UCSD-AML1 (cell line): ENCODE measurements around the gene PLCH1.
A peak's percentile ranks its signal among the peaks of the same experiment; 100 is the strongest.
"Not testable (repeated sequence)": the region's sequence is repeated elsewhere in the genome, so short reads cannot be mapped to it uniquely, and the experiment has no call there.

Experiments
- DNase-seq: peaks from one replicate; lab custom pipeline; 2025; ENCODE audit not compliant: unreplicated experiment; lab: John Stamatoyannopoulos, UW

PLCH1 gene

DNA sequence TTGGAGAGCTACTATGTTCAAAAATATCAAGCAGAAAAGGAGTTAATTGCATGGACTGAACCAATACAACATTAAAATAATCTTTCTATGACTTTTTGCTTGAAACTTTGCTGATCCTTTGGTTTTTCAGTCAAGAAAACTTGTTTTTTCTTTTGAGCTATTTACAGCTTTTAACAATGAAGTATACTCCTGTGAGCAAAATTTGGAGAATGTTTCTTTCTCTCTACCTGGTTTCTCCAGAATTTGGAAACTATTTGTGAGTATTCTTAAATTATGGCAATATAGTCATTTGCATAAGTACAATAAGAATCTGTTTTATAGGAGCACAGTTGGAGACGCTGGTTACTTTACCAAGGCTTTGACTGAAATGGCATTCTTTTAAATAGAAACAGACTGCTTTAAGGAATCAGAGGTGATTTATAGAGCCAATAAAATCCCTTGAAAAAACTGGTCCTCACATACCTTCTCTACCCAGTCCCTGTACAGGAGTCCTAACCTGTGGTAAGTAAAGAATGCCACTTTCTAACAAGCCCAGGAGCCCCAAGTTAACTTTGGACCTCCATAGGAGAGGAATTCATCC, 127.4 kb downstream of the PLCH1 start:
- no peak for DNase-seq

DNA sequence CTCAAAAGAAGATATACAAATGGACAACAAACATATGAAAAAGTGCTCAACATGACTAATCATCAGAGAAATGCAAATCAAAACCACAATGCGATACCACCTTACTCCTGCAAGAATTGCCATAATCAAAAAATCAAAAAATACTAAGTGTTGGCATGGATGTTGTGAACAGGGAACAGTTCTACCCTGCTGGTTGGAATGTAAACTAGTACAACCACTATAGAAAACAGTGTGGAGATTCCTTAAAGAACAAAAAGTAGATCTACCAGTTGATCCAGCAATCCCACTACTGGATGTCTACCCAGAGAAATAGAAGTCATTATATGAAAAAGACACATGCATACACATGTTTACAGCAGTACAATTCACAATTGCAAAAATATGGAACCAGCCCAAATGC, 129.7 kb downstream of the PLCH1 start:
- not testable (repeated sequence) for DNase-seq

DNA sequence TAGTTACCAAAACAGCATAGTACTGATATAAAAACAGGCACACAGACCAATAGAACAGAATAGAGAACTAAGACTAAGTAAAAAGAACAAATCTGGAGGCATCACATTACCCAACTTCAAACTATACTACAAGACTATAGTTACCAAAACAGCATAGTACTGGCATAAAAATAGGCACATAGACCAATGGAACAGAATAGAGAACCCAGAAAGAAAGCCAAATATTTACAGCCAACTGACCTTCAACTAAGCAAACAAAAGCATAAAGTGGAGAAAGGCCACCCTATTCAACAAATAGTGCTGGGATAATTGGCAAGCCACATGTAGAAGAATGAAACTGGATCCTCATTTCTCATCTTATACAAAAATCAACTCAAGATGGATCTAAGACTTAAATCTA, 130.5 kb downstream of the PLCH1 start:
- DNase-seq = not testable (repeated sequence)

DNA sequence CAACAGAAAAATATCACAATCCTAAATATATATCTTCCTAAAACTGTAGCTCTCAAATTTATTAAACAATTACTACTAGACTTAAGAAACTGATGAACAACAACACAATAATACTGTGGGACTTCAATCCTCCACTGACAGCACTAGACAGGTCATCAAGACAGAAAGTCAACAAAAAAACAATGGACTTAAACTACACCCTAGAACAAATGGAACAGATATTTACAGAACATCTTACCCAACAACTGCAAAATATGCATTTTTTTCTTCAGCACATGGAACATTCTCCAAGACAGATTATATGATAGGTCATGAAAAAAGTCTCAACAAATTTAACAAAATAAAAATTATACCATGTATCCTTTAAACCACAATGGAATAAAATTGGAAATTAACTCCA, 133.4 kb downstream of the PLCH1 start:
- DNase-seq = no peak

DNA sequence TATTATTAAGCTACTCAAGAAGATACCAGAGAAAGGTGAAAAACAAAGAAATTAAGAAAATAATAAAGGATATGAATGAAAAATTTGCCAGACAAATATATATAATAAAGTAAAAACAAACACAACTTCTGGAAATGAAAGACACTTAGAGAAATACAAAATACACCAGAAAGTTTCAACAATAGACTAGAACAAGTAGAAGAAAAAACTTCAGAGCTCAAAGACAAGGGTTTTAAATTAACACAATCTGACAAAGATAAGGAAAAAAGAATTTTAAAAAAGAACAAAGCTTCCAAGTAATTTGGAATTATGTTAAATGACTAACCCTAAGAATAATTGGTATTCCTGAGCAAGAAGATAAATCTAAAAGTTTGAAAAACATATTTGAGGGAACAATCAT, 135.3 kb downstream of the PLCH1 start:
- no peak for DNase-seq

DNA sequence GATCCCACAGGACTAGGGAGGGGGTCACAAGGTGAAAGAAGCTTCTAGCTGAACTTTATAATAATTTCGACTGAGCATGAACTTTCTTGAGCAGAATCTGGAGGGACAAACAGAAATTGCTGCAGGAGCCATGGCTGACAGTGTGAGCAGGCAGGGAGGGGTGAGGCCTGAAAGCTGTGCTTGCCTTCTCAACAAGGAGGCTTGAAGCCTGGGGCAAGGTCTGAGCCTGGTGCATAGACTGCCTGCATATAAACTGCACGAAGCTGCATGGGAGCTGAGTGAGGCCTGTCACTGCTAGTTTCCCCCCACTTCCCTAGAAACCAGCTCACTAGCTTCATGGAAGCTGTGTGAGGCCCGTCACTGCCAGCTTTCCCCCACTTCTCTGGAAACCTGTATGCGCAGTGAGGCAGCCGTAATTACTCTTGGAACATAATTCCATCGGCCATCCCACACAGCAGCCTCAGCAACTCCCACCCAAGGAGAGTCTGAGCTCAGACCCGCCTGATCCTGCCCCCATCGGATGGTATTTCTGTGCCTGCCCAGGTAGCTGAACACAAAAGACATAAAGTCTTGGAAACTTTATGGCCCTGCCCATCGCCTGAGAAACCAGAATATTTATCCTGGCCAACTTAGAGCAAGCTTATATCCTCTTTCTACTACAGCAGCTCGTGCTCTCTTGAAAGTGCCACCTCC, 136.5 kb downstream of the PLCH1 start:
- no peak for DNase-seq

DNA sequence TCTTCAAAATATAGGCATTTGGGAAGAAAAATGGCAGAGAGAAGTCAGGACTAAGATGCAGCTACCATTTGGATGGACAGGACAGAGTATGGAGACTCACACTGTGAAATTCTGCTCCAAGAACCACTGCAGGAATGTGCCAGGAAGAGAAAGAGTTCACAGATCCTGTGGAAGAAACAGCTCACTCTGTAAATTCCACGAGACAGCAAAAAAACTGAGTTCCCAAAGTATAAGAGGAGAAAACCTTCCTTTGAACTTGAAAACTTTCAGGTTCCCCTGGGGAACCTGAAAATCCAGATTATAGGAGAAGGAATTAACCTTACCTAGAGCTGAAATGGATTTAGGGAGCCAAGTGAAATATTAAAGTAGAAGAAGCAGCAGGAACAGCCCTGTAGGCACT, 137.1 kb downstream of the PLCH1 start:
- no peak for DNase-seq

DNA sequence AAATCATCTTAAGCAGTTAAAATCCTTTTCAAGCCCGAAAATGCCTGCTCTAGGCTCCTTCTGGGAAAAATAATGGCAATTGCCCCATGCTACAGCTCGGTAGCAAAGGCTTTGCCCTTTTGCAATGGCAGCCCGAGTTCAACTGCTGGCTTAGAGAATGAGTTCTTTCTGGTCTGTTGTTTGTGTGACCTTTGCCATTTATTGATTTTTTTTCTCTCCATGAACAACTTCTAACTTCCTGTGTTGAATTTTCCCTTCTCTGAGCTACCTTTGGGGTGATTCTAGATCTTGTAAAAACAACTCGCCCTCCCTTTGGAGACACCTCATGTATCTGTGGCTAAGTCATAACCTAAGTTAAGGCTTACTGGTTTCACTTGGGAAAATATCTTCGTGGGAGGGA, 139.3 kb downstream of the PLCH1 start:
- DNase-seq = no peak

DNA sequence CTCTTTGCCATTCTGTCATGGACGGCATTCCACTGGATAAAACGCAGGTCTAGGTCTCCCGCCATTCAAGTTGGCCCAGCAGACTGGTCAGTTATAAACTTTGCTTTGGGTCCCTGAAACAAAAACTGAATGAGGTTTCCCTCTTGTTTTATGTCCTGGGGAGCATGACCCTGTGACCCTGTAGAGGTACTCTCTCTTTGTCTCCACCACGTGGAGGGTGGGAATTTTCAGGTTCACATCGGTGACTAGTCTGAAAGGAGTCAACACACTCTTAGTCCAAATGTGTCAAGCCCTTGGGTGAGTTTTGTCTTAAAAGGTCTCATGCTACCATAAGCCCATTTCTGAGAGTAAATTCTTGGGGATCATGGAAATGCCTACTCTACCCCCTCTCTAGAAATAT, 139.9 kb downstream of the PLCH1 start:
- no peak for DNase-seq

DNA sequence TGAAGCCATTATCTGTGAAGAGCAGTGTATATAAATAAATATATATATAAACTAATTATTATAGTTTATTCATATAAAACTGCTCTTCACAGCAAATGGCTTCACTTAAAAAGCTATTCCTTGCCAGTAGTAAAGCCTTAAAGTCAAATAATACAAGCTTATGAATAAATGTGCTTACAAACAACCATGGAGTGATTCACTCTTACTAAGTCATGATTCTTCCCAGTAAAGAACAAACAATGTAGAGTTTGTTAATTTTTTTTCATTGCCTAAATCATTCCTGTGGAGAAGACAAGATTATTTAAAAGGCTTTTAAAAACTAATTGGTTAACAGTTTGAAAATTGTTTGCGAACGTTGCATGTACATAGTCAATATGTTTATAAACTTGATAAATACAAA, 140.7 kb downstream of the PLCH1 start:
- no peak for DNase-seq

DNA sequence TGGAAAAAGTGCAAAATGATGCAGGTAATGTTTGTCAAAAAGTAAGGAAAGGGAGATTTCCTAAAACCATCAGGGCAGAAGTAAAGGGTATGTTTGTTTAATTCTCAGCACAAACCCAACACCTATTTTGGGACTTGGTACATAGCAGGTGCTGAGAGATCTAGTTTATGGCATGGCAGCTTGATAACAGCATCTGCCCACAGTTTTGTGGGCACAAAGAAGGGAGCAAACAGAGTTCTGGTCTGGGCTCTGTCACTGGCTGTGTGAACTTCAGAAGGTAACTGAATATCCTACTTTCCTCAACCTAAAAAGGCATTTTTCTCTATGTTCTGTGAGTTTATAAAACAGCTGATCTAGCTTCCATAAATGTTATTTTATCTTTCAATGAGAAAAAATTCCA, 141.6 kb downstream of the PLCH1 start:
- no peak for DNase-seq

DNA sequence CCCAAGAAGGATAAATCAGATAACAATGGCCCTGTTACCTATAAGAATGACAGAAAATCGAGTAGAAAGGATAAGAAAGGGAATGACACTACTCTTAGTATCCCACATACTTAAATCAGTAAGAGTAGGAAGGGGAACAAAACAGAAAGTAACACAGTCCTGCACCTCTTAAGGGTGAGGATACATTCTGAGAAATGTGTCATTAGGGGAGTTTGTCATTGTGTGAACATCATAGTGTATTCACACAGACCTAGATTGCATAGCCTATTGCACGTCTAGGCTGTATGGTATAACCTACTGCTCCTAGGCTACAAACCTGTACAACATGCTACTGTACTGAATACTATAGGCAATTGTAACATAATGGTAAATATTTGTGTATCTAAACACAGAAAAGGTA, 142.6 kb downstream of the PLCH1 start:
- no peak for DNase-seq

DNA sequence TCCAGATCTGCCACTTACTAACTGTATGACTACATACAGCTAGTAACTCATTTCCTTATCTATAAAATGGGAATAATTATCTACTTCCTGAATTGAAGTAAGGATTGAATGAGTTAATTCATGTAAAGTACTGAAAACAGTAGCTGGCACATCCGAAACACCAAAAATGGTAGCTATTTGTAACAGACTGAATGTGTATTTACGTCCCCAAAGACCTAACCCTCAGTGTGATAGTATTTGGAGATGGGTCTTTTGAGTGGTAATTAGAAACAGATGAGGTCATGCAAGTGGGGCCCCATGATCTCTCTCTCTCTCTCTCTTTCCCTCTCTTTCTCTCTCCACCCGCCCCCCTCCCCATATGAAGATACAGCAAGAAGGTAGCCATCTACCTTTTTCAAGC, 146.2 kb downstream of the PLCH1 start:
- DNase-seq = no peak

DNA sequence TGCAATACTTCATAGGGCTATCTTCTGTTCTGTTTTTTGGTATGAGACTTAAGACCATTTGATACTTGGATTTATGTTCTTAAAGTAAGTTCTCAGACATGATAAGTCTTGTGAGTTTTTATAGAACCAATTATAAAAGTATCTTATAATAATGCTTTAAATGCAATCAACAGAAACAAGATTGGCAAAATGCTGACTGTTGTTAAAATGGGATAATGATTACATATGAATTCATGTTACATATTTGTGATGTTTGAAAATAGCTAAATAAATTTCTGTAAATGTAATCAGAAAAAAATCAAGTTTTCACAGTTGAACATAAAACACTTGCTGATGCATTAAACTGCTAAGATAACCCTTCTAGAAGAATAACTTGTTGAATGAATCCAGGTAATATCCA, 148.3 kb downstream of the PLCH1 start:
- no peak for DNase-seq

DNA sequence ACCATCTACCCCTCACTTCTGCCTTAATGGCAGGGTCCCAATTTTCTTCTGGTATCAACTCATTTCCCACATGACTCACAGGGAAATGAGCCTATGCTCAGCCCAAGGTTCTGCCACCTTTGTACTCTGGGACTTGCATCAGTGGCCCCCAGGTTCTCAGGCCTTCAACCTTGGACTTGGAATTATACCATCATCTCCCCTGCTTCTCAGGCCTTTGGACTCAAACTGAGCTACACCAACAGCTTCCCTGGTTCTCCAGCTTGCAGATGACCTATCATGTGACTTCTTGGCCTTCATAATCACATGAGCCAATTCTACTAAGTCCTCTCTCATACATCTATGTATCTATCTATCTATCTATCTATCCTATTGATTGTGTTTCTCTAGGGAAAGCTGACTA, 149.5 kb downstream of the PLCH1 start:
- DNase-seq = no peak

DNA sequence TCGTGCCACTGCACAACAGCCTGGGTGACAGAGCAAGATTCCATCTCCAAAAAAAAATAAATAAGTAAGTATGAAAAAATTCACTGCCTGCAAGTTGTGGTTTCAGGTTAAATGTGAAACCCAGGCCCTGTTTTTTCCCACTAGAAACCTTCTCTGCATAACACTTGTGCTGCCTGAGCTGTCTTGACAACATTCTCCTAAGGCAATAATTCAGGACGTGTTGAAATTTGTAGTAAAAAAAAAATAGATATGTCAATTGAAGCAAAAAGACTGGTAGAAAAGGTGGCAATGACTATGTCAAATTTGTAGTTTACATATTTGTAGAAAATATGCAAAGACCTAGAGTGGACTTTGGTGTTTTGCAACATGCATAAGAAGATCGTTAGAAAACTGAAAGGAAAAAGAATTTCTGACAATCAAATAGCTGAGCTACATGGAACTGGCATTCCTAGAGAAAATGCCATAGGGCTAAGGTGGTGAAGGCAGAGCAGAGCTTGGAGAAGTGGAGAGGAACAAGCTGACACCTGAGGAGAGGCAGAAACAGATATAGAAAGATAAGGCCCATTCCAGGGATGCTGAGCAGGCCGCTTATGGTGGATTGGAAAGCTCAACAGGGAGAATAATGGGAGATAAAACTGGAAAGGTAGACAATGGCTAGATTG, 150.2 kb downstream of the PLCH1 start:
- no peak for DNase-seq

DNA sequence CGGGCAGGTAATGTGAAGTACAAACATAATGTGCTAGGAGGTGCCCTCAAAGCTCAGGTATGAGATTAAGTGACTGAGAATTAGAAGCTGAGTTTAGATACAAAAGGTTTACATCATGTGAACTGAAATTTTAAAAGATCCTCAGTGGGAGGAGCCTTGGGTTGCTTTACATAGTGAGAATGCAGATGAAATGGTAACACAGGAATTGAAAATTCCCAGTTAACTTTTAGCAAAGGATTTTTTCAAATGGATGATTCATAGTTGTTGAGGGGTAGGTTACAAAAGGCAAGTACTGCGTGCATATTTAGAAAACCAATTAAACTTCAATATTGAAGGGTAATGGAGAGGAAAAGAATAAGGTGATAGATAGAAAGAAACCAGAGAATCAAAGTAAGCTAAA, 157.3 kb downstream of the PLCH1 start:
- no peak for DNase-seq

DNA sequence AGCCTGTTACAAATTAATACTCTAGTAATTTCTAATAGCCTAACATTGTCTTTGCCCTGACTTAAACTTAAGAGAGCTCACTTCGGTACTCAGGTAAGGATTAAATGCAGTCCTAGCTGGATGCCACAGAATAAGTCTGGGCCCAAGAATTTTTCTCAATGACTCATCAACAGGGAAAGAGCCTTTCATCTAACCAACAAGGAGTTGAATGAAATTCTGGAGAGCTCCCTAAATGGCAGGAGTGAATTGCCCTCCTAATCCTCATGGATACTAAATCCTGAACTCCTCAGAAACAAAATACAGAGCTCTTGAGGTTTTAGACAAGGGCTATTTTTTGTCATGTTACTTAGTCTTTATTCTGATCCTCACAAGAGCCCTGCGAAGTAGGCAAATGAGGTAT, 159.5 kb downstream of the PLCH1 start:
- DNase-seq = no peak

DNA sequence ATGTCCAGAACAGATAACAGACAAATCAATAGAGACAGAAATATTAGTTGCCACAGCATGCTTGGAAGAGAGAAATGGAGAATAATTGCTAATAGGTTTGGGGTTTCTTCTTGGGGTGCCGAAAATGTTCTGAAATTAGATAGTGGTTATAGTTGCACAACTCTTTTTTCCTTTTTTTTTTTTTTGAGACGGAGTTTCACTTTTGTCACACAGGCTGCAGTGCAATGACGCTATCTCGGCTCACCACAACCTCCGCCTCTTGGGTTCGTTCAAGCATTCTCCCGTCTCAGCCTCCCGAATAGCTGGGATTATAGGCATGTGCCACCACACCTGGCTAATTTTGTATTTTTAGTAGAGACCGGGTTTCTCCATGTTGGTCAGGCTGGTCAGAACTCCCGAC, 163.3 kb downstream of the PLCH1 start:
- DNase-seq = peak; percentile 15

DNA sequence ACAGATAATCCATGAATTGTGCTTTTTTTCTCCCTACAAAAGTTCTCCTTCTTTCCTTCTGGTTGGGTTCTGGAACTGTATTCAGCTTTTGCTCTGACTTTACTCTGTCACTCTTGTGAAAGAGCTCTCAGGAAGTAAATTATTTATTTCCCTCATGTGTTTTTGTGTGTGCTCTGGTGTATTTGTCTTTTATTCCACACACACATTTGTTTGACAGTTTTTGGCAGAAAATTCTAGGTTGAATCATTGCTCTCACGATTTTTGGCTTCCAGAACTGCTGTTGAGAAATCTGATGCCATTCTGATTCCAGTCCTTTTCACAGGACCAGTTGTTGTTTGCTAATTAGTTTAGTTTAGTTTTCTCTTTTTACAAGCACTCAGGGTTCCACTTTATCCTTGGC, 172.8 kb downstream of the PLCH1 start:
- no peak for DNase-seq

DNA sequence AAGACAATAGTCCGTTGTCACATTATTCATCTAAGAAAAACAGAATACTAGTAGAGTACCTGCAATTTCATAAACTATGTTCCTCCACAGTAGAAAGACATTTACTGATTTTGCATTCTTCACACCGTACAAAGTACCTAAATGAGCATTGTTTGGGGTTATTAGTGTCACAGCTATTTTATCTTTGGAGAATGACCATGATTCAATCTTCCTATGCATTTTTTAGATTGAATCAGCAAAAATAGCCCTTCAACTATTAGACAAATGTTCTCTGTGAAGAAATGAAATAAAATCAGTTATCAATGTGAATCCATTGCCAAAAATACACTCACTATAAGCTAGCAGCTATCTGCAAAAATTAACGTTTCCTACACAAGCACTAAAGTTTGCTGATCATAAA, 176.6 kb downstream of the PLCH1 start:
- no peak for DNase-seq

DNA sequence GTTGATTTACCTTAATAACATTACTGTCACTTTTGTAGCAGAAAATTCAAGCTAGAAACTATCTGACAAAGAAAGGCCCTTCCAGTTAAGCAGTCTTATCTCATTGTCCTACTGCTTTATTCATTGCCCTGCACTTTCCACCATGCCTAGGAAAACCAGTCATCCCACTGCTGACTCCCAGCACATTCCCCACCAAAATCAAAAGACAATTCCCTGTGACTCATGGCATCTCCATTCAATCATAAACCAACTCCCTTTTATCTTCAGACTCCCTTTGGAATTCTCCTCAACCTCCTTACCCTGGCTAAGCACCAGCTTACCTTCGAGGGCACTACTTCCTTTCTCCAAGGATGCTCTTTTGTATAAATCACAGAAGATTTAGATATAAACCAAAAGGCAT, 184.3 kb downstream of the PLCH1 start:
- no peak for DNase-seq

DNA sequence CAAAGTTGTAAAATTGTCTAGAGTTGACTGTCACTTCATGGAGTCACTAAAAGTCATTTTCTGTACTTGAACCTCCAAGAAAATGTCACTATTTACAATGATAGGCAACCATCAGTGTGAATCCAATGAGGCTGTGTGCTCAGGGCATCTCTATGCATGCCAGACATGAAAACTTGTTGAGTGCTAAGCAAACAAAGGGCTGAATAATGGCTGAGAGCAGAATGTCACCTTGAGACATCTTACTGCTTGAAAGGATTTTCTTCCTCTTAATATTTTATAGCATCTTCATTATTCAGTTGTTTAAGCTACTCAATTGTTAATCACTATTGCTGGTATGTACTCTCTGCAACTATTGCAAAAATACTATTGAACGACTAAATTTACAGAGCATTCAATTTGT, 184.7 kb downstream of the PLCH1 start:
- no peak for DNase-seq
